HG02610 (cell line): ENCODE results near the gene PIK3AP1.
"Not testable (repeated sequence)": the region's sequence is repeated elsewhere in the genome, so short reads cannot be mapped to it uniquely, and the experiment has no call there.

ENCODE experiments used
- ATAC-seq: cut with Tn5 transposase; IDR thresholded peaks from one replicate; pipeline ENCODE4 v1.9.1; 2021; ENCODE audit warnings: mild to moderate bottlenecking, moderate library complexity; ENCODE audit not compliant: unreplicated experiment

Gene PIK3AP1

GRCh38 chr10:96585736-96586418, 134.4 kb downstream of the PIK3AP1 start:
- ATAC-seq = peak; percentile 15

- ATAC-seq = no peak
Measured at GRCh38 chr10:96584474-96584873, 135.8 kb downstream of the PIK3AP1 start.

GRCh38 chr10:96584035-96584434, 136.3 kb downstream of the PIK3AP1 start:
- no peak for ATAC-seq

GRCh38 chr10:96579133-96579532, 141.2 kb downstream of the PIK3AP1 start:
- ATAC-seq = no peak

- no peak for ATAC-seq
Measured at GRCh38 chr10:96578633-96579032, 141.7 kb downstream of the PIK3AP1 start.

DNA sequence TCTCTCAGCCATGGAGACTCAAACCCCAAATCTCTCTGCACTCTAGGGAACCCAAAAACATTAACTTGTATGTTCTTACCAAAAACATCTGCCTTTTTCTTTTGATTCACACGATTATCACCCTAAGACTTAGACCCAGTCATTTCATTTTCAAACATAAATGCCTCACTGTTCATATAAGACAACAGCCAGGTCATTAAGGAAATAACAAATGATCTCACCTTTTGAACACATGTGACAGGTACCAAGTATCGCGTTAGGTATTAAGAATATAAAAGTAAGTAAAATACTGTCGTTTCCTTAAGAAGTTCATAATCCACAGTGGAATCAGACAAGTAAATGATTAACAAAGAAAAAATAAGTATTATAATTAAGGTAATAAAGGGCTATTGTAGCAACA, 142.3 kb downstream of the PIK3AP1 start:
- ATAC-seq = no peak

DNA sequence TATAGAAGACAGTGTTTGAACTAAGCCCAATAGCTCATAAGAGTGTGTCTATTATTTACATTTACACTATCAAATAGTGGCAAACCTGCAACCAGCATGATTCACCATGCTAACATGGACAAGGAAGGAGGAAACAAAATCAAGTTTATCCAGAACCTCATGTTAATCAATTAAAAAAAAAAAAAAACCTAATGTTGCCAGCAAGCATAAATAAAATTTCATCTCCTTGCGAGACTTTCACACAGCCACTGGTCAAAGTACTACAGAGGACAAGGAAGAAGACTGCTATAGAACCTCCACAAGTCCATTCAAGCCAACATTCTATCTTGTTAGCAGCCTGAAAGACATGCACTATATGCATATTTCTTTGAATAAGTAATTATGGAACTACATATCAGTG, 143.2 kb downstream of the PIK3AP1 start:
- ATAC-seq = no peak

DNA sequence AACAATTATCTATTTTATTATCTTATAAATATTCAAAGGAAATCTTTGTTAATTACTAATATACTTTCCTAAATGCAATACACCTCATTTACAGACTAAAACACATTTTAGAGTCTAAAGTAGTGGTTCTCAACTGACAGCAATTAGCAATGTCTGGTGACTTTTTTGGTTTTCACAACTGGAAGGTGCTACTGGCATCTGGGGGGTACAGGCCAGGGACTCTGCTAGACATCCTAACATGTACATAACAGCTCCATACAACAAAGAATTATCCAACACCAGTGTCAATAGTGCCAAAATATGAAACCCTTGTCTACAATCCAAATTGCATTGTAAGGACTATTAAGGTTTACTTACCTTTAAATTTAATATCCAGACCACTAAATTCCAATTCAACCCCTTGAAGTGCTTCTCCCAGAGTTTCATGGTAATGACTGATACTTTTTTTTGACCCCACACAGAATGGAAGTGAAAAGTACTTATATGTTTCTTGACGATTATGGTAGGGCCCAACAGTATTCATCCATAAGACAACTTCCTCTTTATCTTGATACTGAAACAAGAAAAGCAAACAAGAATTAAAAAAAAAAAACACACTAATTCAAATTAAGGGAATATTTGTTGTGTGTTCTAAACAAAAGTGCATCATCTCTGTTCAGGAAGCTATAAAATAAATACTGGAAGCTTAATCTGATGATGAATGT, 143.9 kb downstream of the PIK3AP1 start:
- ATAC-seq = no peak

GRCh38 chr10:96574564-96574963, 145.8 kb downstream of the PIK3AP1 start:
- ATAC-seq = not testable (repeated sequence)

GRCh38 chr10:96573036-96573435, 147.3 kb downstream of the PIK3AP1 start:
- ATAC-seq = no peak

- ATAC-seq = no peak
Measured at GRCh38 chr10:96570983-96571964, 149.0 kb downstream of the PIK3AP1 start.

DNA sequence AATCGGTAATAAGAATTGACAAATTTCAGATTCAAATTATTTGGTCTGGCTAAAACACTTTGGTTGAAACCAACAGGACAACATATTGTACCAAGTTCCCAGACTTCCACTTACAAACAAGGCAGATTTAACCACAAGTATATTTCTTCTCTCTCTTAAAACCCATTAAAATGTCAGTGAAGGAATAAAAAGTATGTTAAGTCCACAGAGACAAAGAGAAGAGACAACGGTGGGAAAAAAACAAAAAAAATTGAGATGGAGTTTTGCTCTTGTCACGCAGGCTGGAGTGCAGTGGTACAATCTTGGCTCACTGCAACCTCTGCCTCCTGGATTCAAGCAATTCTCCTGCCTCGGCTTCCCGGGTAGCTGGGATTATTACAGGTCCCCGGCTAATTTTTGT, 149.8 kb downstream of the PIK3AP1 start:
- no peak for ATAC-seq

GRCh38 chr10:96568402-96568801, 151.9 kb downstream of the PIK3AP1 start:
- ATAC-seq = no peak

GRCh38 chr10:96565774-96566173, 154.5 kb downstream of the PIK3AP1 start:
- ATAC-seq = no peak

GRCh38 chr10:96560966-96561887, 159.1 kb downstream of the PIK3AP1 start:
- ATAC-seq = no peak

- ATAC-seq = no peak
Measured at GRCh38 chr10:96560489-96560888, 159.8 kb downstream of the PIK3AP1 start.

DNA sequence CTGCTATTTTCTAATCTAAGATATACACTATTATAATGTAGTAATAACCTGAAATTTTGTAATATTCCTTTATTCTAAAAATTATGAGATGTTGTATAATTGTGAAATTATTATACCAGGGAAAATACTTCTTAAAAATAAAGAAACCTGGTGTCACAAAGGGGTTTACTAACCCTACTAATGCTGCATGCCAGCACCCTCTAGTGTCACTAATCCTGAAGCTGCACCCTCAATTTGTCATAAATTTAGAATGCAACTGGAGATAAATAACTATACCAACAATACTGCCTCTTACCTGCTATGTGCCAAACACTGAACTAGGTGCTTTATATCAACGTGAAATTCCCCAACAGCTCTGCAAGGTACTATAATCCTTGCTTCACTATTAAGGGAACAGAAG, 164.3 kb downstream of the PIK3AP1 start:
- no peak for ATAC-seq

DNA sequence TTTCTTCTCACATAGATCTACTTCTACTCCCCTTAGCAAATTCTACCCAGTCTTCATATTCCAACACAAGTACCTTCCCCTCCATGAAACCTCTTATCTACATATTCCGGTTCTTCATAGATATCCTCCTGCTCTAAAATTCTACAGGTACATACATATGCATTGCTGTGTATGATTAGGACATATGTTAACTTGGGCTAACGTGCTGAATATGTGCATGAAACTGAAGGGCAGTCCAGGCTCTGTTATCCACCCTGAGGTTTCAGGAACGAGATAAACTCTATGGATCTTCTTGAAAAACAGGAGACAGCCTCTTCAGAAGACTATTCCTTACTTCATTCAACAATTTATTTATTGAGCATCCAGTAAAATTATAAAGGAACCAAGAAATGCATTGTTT, 165.0 kb downstream of the PIK3AP1 start:
- ATAC-seq = no peak

DNA sequence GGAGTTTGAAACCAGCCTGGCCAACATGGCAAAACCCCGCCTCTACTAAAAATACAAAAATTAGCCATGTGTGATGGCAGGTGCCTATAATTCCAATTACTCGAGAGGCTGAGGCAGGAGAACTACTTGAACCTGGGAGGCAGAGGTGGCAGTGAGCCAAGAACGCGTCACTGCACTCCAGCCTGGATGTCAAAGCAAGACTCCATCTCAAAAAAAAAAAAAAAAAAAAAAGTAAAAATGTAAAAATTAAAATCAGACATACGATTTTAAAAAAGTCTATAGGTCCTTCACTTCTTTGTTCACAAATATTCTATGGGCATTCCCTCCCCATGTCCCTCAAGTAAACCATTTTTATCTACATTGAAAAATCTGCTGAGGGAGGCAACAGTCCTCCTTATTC, 171.7 kb downstream of the PIK3AP1 start:
- no peak for ATAC-seq

GRCh38 chr10:96545558-96545957, 174.8 kb downstream of the PIK3AP1 start:
- ATAC-seq = not testable (repeated sequence)
